B cell (primary cell): ENCODE measurements around the gene CSRP3. TPM values are rescaled to one million over a fixed set of nuclear protein-coding genes. Genes with fewer than 3 reads are reported as not detected.

Experiments used
- ATAC-seq: fragments of 200-7000 bp; cut with Tn5 transposase; one replicate; pipeline ENCODE4 v1.10.0; 2021; ENCODE audit warnings: low read depth, mild to moderate bottlenecking, moderate number of reproducible peaks, moderate library complexity
- CTCF ChIA-PET: fragments of 350-600 bp; sonication (Branson Sonifier 250); formaldehyde crosslinking; loops from one replicate; lab custom pipeline; 2021; ENCODE audit warnings: antibody characterized with exemption, inconsistent platforms; lab: Charles Lee
- POLR2A ChIA-PET: fragments of 350-600 bp; sonication (Branson Sonifier 250); formaldehyde crosslinking; loops from one replicate; lab custom pipeline; 2021; ENCODE audit warnings: antibody characterized with exemption; lab: Charles Lee
- DNase-seq: peaks from one replicate; pipeline ENCODE4 v3.0.0; 2013
- H2AFZ ChIP-seq: 2 replicates; pipeline ENCODE4 v1.6.1; 2012; ENCODE audit warnings: mild to moderate bottlenecking, low read depth, low read length; ENCODE audit not compliant: insufficient read depth, poor library complexity, severe bottlenecking
- H3K27ac ChIP-seq, 2 donors: 1 replicate in 1 of 2; 2 replicates in 1 of 2; pipeline ENCODE4 v1.5.1; 2012 to 2013; ENCODE audit warnings: low read length in 2 of 2, mild to moderate bottlenecking in 2 of 2, moderate library complexity in 1 of 2
- H3K27me3 ChIP-seq, 4 experiments: fragments of 200-600 bp in 1 of 4; sonication (generic) in 1 of 4; replicated peaks in 1 of 4; 1 replicate in 2 of 4; 2 replicates in 2 of 4; pipeline versions ENCODE4 v1.6.1 to v1.7.0; 2013 to 2016; ENCODE audit warnings: low read length in 3 of 4, mild to moderate bottlenecking in 2 of 4, mixed read lengths in 1 of 4, moderate library complexity in 1 of 4; ENCODE audit not compliant: insufficient read depth in 4 of 4, control insufficient read depth in 3 of 4; ENCODE audit errors: control extremely low read depth in 1 of 4
- H3K36me3 ChIP-seq, 2 experiments: replicated peaks in 1 of 2; 1 replicate in 1 of 2; 2 replicates in 1 of 2; pipeline versions ENCODE4 v1.6.1 to v1.7.1; 2013; ENCODE audit warnings: low read length in 1 of 2; ENCODE audit not compliant: insufficient read depth in 2 of 2, control insufficient read depth in 1 of 2; ENCODE audit errors: control extremely low read depth in 1 of 2, extremely low read depth in 1 of 2
- H3K4me1 ChIP-seq, 2 donors: fragments of 200-600 bp in 1 of 2; sonication (generic) in 1 of 2; 1 replicate in 1 of 2; 2 replicates in 1 of 2; pipeline versions ENCODE4 v1.5.1 to v1.6.1; 2013 to 2017; ENCODE audit warnings: low read length in 2 of 2; ENCODE audit not compliant: control insufficient read depth in 2 of 2, insufficient read depth in 2 of 2
- H3K4me2 ChIP-seq: replicated peaks from 2 replicates; pipeline ENCODE3; 2012; ENCODE audit warnings: mild to moderate bottlenecking, low read depth, low read length; ENCODE audit not compliant: poor library complexity, severe bottlenecking
- H3K4me3 ChIP-seq, 5 experiments: fragments of 200-600 bp in 1 of 5; sonication (generic) in 1 of 5; 1 replicate in 3 of 5; 2 replicates in 2 of 5; pipeline versions ENCODE4 v1.5.1 to v1.7.0; 2011 to 2016; ENCODE audit warnings: low read length in 4 of 5, mild to moderate bottlenecking in 4 of 5, low read depth in 2 of 5, control low read depth in 1 of 5, moderate library complexity in 1 of 5; ENCODE audit not compliant: insufficient read depth in 1 of 5; ENCODE audit errors: control extremely low read depth in 1 of 5, extremely low read depth in 1 of 5
- H3K79me2 ChIP-seq: fragments of 200-600 bp; sonication (generic); one replicate; pipeline ENCODE4 v1.6.0; 2016; ENCODE audit warnings: low read length; ENCODE audit not compliant: control insufficient read depth, insufficient read depth
- H3K9ac ChIP-seq: fragments of 200-600 bp; sonication (generic); 2 replicates; pipeline ENCODE4 v1.6.1; 2017; ENCODE audit warnings: mild to moderate bottlenecking, low read length, moderate library complexity
- H3K9me3 ChIP-seq, 3 donors: one replicate each; pipeline versions ENCODE4 v1.6.1 to v1.7.1; 2013; ENCODE audit warnings: low read length in 2 of 3; ENCODE audit not compliant: control insufficient read depth in 2 of 3, insufficient read depth in 1 of 3; ENCODE audit errors: control extremely low read depth in 1 of 3
- H4K20me1 ChIP-seq: 2 replicates; pipeline ENCODE4 v1.6.0; 2012; ENCODE audit warnings: mild to moderate bottlenecking, low read length; ENCODE audit not compliant: insufficient read depth, control insufficient read depth, poor library complexity, severe bottlenecking
- H3K27ac Mint-ChIP-seq: one replicate; pipeline ENCODE4 v1.8.0; 2021; ENCODE audit warnings: mixed read lengths
- H3K27me3 Mint-ChIP-seq: one replicate; pipeline ENCODE4 v1.8.0; 2021; ENCODE audit warnings: mixed read lengths
- H3K4me1 Mint-ChIP-seq: one replicate; pipeline ENCODE4 v1.8.0; 2021; ENCODE audit warnings: mixed read lengths
- H3K4me3 Mint-ChIP-seq: one replicate; pipeline ENCODE4 v1.8.0; 2021; ENCODE audit warnings: mixed read lengths
- H3K9me3 Mint-ChIP-seq: one replicate; pipeline ENCODE4 v1.8.0; 2022; ENCODE audit warnings: mixed read lengths; ENCODE audit not compliant: insufficient read depth
- CTCF ChIP-seq: fragments of 200-600 bp; IDR thresholded peaks from one replicate; pipeline ENCODE4 v1.8.0; 2022; ENCODE audit warnings: antibody characterized with exemption, mild to moderate bottlenecking
- EZH2 ChIP-seq: IDR thresholded peaks from 2 replicates; pipeline ENCODE4 v1.6.1; 2012; ENCODE audit warnings: borderline replicate concordance, low read depth, mild to moderate bottlenecking, moderate library complexity, low read length; ENCODE audit not compliant: insufficient read depth, poor library complexity, severe bottlenecking
- WGBS: methylation state at CpG from one replicate; pipeline ENCODE4 v1.1.5; 2013; ENCODE audit warnings: missing lambda C conversion rate; ENCODE audit not compliant: insufficient coverage; 5-methylcytosine and 5-hydroxymethylcytosine counted together
- intact Hi-C: fragments of 100-400 bp; cut with micrococcal nuclease; formaldehyde crosslinking; loops from one replicate; pipeline ENCODE4 v1.10.0; 2022
- polyA plus RNA-seq: library from polyadenylated mRNA; depleted of rRNA; stranded (reverse); fragments of >200 nt; gene quantifications from 2 replicates; pipeline ENCODE4 v1.2.3, GENCODE V29; 2012
- total RNA-seq, 2 donors: library from RNA; stranded (reverse); fragments of 120-200 nt in 1 of 2; gene quantifications; 1 replicate in 1 of 2; 2 replicates in 1 of 2; pipeline versions ENCODE4 v1.2.3 to v1.2.4, GENCODE V29; 2013 to 2022

Gene CSRP3
- total and polyA plus RNA-seq, 2 donors (not counting 1 experiment from before 2014, with no cell fraction given), result not detected

GRCh38 chr11:19216021-19216420, 14.2 kb upstream of the CSRP3 start:
- ChIA-PET POLR2A (no interaction called here), CTCF (interaction anchor here (0.6 kb wide), 1 partner anchor 618 kb away, joined by 3 read pairs; no protein-coding TSS in a partner anchor)
- Mint-ChIP-seq H3K27ac (no peak overlapping the region), H3K9me3 (no peaks in the 10 kb centered on the region), H3K27me3 (peaks cover 22% of the 10 kb centered on the region), H3K4me3 (no peak overlapping the region), H3K4me1 (no peaks in the 10 kb centered on the region)
- TF ChIP-seq EZH2 (no peak), CTCF (no peak)
- Histone ChIP-seq H3K4me2 (no peak overlapping the region), H3K27me3 (peaks cover 0 to 4% (median 0%) of the 10 kb centered on the region in 4 experiments), H3K9ac (no peak overlapping the region), H2AFZ (no peak overlapping the region), H3K27ac (no peak overlapping the region), H3K4me3 (no peak overlapping the region), H4K20me1 (no peaks in the 10 kb centered on the region), H3K4me1 (no peaks in the 10 kb centered on the region), H3K79me2 (no peaks in the 10 kb centered on the region), H3K36me3 (no peaks in the 10 kb centered on the region), H3K9me3 (no peaks in the 10 kb centered on the region)
- DNase-seq (no peak), ATAC-seq (no peak)
- WGBS, result 25% methylated on average over 1 of the region's 4 CpGs
- intact Hi-C loops, result no loop called here

- Mint-ChIP-seq H3K4me3 (no peak overlapping the region), H3K9me3 (no peaks in the 10 kb centered on the region), H3K27ac (no peak overlapping the region), H3K4me1 (no peaks in the 10 kb centered on the region), H3K27me3 (peaks cover 31% of the 10 kb centered on the region)
- Histone ChIP-seq H3K27me3 (peaks cover 0 to 7% (median 2%) of the 10 kb centered on the region in 4 experiments), H3K4me1 (no peaks in the 10 kb centered on the region), H3K36me3 (no peaks in the 10 kb centered on the region), H3K79me2 (no peaks in the 10 kb centered on the region), H3K4me3 (no peak overlapping the region), H3K9ac (no peak overlapping the region), H4K20me1 (no peaks in the 10 kb centered on the region), H2AFZ (no peak overlapping the region), H3K4me2 (no peak overlapping the region), H3K27ac (no peak overlapping the region), H3K9me3 (no peaks in the 10 kb centered on the region)
- 90% methylated on average over 2 of the region's 4 CpGs for WGBS
- DNase-seq (no peak), ATAC-seq (no peak)
- TF ChIP-seq EZH2 (no peak), CTCF (no peak)
- CTCF ChIA-PET, result no interaction called here
- POLR2A ChIA-PET, result no interaction called here
- intact Hi-C loops, result no loop called here
These were observed 8.0 kb upstream of the CSRP3 start for GRCh38 chr11:19209617-19210370.
